Measurements from ENCODE around the gene STN1.
"Not testable (repeated sequence)": the region's sequence is repeated elsewhere in the genome, so short reads cannot be mapped to it uniquely, and the experiment has no call there.

STN1 gene

DNA sequence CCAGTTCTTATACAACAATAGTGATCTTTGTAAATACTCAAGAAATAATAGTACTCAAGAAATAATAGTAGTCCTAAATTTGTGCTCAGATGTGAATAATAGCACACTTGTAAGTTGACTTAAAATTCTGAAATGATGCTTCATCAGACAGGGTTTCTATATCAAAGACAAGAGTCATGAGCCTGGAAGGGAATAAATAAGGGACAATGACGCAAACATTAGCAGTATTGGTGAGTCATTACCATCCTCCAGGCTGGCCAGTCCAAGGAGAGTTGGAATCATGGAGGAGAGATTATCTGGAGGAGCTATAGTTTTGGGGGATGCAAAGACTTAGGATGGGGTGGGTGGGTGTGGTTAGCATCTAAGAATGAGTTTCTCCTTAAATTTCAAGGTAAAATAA lies 56.5 kb downstream of the STN1 start:
- peak; percentile 70 for DNase-seq (ENCODE audit: low read depth)

DNA sequence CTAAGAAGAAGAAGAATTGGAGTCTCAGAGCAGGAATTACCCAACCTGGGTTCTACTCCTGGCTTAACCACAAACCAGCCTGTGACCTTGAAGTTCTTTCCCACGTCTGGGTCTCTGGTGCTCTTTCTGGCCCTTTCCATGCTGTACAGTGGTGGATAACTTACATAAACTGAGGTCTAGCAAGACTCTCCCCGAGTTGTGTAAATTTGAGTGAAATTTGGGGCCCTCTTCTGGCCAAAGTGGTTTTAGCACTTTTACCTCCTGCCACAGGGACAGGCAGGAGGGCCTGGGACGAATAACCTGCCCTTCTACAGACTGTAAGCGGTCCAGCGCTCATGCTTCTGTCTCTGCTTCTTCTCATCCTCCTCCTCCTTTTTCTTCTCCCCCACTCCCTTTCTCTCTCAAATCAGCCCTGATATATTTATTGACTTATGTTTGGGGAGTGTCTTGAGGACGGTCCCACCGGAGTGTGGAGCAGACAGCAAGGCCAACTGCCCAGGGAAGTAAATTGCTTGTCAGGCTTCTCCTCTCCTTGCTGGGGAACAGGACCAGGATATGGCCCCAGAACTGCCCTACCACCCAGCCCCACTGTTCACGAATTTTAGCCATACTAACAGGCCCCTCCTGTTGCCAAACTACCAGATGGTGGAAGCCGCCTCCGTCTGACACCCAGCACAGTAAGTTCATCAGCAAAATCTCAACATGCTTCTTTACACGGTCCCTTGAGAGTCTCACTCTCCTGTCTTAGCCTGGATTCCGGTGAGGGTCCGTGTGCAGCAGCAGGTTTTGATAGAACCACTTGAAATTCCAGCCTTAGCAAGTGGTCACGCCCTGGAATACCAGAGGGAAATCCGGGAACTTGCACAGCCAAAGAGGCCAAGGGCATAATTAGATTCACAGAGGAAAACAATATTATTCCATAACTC lies 58.6 kb downstream of the STN1 start:
- peak; percentile 76 for DNase-seq (ENCODE audit: low read depth)

DNA sequence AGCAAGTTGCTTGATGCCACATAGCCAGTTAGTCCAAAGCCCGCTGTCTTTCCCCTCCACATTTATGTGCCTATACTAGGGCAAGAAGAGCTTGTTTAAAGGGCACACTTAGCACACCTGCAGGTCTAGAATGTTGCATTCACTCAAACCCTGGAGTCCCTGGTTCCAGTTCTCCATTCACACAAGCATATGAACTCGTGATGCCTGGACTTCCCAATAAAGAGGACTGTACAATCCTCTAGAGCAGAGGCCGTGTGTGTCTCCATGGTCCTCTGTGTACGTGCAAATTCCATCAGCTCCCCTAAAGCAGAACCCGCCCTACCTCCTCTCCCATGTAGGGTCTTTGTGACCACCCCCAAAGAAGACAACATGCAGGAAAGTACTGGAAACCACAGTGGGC lies 59.6 kb downstream of the STN1 start:
- no peak for DNase-seq (ENCODE audit: low read depth)

DNA sequence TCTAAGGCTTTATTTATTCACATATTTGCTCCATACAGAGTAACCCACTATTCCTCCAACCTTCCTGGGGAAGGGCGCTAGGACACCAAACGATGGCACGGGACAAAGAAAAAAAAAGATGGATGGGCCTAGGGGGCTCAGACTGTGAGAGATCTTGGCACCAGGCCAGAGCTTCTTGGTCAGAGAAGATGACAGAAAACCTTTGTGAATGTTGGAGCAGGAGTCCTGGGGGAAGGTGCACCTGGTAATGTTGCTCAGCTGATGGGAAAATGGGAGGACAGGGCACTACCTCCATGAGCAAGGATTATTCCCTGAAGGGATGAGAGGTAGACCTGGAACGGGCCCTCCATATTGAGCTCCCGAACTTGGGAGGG lies 61.2 kb downstream of the STN1 start:
- DNase-seq (ENCODE audit: low read depth), result no peak

DNA sequence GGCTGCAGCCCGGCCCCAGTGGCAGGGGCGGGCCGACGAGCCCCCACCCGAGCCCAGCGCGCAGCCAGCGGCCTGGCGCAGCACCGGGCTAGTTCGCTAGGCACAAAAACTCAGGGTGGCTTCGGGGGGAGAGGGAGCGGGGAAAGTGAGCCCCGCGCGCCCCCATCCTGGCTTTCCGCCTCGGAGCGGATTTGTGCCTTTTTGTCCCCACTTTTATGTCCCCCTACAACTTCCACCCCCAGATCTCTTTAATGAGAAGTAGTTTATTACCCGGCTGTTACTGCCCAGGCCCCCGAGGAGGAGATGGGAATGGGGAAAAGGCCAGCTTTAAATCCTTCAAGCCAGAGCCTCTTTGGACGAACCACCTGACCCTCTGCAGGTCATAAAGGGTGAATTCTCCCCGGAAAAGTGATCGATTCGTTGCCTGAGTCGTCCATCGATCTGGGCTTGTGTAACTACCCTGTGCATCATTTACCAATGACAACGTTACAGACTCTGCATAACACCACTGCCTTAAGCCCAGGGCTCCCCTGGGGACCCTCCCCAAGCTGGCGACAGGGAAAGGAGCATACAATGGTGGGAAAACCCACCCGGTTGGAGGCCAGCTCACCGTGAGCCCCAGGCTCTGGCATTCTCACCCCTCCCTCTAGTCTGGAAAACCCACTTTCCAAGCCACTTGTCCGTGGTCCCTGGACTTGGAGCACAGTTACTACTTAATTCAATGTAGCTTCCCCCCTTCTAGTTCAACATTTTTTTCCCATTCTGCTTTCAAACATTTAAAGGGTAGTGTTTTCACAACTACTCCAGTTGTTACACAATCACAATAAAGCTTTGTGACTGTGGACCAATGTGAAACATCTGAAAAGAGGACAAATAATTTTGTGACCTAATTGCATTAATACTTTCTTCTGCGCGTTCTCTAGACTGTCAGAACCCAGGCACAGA lies 61.9 kb downstream of the STN1 start:
- no peak for DNase-seq (ENCODE audit: low read depth)

DNA sequence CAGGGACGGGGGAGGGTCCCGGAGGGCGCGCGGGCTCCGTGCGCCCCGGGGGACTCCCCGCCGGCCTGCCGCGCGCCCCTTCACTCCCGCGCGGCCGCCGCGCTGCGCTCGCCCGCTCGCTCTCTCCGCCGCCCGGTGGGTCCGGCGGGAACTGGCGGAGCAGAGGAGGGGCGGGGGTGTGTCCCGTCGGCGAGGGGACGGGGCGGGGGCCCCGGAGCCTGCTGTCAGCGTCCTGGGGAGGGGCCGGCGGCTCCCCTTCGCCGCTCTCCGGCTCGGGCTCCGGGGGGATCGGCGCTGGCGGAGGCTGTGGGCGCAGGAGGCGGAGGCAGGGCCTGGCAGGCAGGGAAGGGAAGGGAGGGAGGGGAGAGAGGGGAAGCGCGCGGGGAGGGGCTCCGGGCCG lies 62.6 kb downstream of the STN1 start, which contains the start of gene SH3PXD2A:
Gene SH3PXD2A, minus strand, starts transcription at position 153 of the 400 bp plus-strand sequence. CDS start 310 bp downstream, outside the sequence.
- peak; percentile 35 for DNase-seq (ENCODE audit: low read depth)

DNA sequence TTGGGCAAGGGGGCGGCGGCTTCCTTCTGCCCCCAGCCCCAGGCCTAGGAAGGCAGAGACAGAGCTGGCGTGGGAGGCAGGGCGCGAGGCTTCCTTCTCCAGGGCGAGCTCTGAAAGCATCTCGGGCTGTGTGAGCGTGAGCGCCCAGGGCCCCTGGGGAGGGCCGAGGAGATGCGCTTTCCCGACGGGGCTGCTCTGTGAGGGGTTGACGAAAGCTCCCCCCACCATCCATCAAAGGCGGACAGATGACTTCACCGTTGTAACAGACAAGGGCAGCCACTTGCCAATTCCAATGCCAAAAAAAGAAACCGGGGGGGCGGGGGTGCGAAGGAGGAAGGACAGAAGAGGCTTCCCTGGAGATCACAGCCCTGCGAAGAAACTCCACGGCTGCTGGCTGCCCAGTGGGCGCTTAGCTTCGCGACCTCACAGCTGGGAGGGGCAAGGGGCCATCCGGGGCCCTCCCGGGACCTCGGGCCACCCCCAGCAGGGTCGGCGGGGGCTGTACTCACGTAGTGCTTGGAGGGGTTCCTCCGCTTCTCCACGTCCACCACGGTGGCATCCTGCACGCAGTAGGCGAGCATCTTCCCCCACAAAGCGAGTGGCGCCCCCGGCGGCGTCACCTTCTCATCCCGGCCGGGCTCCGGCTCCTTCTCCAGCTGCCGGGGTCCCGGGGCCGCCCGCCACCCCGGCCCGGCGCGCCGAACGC lies 63.1 kb downstream of the STN1 start:
- DNase-seq (ENCODE audit: low read depth), result peak; percentile 44

DNA sequence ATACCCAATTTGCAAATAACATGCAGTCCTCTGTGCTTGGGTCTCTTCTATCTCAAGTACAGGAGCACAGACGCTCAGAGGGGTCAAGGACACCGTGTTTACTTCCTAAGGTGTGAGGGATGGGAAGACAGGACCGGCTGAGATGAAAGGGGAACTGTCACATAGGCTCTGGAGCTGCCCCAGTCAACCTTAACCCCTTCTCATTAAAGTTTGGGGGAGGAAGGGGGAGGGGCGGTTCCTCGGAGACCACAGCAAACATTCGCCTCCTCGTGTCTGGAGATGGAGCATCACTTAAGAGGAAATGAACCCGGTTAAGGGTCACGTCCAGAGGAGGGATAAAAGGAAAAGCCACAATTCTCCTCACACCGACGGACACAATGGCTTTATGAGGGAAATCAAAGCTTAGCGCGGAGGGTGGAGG lies 63.7 kb downstream of the STN1 start:
- DNase-seq (ENCODE audit: low read depth), result peak; percentile 43

DNA sequence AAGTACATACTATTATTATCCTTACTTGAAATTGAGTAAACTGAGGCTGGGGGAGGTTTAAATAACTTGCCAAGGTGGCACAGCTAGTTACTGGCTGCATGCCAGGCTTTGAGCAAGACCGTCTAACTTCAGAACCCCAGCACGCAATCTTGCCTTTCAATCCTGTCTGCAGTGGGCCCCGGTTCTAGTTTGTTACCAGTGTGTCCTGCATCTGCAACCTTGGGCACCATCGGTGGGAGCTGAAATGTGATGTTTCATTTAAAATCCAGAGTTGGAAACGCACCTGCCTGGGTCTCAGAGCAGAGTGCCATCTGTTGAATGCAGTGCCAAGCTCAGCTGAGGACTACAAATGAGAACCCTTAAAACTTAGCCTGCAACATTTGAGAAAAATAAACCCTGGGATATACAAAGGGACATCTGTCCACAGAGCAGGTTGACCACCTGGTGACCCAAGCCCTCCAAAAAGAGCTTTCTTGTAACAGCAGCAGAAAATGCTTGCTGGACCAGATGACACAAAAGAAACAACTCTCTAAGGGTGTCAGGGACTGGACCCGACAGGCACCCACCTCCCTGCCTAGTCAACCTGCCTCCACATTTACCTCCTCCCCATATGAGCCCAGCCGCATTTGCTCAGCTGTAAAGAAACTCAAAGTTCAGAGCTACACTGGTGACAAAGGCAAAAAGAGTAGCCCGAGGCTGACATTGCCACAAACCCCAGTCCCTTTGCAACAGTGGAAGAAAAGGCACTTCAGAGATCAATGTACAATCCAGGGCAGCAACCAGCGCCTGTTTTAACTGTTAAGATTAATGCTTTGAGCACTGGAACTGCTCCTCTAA lies 64.3 kb downstream of the STN1 start:
- no peak for DNase-seq (ENCODE audit: low read depth)

DNA sequence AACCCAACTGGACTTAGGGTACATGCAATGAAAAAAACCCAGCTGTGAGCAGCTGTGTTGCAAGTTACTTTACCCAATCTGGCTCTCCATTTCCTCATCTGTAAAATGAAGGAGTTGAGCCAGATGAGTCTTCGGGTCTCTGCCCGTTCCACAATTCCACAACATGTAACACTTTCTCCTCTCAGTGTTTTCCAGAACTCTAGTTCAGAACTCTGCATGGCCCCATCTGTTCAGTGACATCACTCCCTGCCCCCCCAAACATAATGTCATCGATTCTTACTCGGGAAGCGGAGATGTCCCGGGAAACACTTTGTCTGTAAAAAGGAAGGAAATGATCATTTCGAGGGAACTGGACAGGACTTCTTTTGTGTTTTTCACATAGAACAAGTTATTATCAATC lies 65.1 kb downstream of the STN1 start:
- DNase-seq (ENCODE audit: low read depth), result no peak

DNA sequence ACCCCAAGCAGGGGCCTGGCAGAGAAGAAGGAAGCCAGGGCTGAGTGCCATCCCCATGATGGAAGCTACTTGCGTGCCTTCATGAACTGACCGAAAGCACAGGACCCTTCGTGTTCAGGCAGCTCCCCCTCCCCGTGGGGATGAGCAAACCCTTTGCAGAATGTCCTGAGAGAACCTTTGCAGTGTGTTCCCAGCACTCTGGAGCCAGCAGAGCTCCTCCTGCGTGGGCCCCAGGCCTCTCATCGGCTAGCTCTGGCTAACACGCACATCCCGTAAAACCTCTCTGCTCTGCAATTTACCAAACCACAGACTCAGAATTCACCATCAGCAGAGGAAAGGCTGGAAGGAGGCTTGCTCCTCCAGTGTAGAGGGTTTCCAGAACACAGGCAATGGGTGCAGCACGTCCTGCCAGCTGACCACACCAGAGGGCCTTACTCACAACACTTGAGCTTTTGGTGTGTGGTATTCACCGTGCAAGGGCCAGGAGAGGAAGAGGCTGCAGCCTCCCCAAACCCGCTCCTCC lies 65.7 kb downstream of the STN1 start:
- peak; percentile 88 for DNase-seq (ENCODE audit: low read depth)

DNA sequence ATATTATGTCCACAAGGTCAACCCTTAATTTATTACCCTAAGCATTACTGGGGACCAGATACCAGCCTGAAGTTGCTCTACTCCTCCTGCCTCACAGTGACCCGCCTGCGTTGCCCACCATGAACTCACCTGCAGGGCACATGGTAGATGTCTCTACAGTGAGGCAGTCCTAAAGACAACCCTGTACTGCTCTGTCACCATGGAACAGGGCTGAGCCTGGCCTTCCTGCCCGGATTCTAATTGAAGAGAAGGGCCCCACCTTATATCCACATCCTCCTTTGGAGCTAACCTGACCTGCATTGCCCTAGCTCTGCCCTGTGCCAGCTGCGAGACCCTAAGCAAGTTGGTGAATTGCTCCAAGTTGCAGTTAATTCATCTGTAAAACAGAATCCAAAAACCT lies 66.7 kb downstream of the STN1 start:
- DNase-seq (ENCODE audit: low read depth), result no peak

DNA sequence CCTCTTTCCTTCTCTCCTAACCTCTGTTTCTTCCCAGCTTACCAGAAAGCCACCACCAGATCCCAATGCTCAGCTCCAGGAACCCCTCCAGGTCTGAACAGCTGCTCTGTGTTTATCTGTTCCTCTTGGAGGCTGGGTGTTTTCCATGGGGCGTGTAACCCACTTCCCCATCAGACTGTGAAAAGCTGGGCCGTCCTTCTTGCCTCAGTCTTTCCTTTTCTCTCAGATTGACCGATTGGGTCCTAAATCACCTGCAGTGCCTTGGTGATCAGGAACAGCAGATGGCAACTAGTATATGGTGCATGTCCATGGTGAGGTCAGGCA lies 67.5 kb downstream of the STN1 start:
- no peak for DNase-seq (ENCODE audit: low read depth)

DNA sequence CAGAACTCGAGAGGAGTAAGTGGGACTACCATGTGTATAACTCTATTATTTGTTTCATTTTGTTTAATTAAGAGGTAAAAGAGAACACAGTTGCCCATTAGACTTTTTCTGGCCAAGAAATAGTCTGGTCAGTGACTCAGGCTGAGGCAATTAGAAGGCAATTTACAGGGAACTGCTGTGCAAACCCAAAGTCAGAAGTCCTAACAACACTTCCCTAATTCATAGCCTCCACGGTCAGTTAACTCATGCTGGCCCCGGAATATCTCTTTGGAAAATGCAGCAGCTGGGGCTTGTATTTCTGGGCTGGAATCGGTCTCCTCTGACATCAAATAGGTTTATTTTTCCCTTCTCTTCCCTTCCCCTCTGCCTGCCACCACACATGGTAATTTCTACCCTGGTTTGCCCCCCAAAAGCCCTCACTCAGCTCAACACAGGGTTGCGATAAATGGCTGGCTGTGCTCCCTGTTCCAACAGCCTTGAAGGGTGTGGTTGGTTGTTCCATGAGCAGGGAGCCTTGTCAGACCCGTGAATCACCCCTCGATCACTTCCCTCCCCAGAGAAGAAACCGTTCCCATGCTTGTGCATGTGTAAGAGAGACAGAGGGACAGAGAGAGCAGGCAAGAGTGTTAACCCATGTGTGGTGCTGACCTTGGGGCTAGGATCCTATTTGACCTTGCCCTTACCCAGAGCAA lies 68.0 kb downstream of the STN1 start:
- DNase-seq (ENCODE audit: low read depth), result peak; percentile 91

DNA sequence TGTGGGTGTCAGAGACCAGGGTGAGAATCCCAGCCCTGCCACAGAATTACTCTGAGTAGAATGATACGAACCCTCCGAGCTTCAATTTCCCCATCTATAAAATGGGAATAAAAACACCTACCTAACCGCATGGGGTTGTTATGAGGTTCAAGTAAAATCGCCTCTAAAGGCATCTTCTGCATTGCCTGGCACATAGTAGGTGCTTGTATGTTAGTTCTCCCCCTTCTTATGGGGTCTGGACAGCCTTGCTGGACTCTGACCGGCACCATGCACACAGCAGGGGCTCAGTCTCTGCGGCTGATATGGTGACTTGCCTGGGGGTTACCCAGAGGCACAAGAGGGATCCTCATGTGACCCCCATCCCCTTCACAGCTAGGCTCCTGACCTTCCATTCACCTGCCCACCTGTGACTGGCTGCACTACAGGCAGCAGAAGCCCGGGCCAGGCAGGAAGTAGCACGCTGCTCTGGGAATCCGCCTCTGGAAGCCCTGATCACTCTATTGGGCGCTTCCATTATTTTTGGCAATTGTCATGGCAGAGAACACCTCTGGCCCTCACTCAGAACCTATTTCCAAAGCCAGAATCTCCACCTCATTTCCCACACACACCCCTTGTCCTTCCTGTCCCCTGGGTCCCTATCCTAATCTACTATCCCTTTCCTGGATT lies 68.6 kb downstream of the STN1 start:
- DNase-seq (ENCODE audit: low read depth), result no peak

DNA sequence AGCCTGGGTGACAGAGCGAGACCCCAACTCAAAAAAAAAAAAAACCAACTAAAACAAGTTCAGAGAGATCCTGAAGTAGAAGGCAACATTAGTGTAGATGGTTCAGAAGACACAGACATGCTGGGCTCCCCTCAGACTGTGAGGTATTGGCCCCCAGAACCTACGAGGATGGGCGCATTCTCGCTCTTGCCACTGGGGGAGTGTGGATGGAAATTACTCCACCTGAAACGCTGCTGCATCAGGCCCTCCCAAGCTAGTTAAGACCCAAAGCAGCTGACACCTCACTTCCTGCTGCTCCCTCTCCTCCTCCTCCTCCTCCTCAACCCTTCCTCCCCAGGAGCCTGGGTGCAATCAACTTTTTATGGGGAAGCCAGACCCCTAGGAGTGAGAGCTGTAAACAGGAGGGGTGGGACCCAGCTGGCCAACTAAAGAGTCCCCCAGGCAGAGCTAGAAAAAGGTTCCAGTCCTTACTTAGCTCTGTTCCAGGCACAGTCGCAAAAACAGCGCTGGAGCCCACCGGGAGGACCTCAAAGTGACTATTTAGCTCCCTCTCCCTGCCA lies 70.0 kb downstream of the STN1 start:
- no peak for DNase-seq (ENCODE audit: low read depth)

DNA sequence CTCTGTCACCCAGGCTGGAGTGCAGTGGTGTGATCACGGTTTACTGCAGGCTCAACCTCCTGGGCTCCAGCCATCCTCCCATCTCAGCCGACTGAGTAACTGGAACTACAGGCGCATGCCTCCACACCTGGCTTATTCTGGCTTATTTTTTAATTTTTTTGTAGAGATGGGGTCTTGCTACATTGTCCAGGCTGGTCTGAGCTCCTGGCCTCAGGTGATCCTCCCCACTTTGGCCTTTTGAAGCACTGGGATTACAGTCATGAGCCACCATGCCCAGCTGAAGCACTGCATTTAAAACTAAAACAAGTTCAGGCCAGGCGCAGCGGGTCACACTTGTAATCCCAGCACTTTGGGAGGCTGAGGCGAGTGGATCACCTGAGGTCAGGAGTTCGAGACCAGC lies 70.6 kb downstream of the STN1 start:
- no peak for DNase-seq (ENCODE audit: low read depth)

DNA sequence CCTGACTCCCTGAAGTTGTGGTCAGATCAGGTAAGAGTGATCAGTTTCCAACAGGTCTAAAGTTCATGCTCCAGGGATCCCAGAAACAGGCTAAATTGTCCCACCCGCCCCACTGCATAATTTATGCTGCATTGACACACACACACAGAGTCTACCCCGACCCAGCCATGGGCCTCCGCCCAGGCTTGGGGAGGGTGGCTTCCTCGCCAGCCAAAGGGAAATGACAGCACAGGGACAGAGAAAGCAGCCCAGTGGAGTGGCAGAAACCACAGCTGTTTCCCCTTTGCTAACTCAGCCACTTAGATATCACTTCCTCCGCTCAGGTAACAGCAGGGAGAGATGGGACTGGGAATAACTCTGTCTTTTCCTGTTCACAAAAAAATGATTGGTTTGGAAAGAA lies 72.0 kb downstream of the STN1 start:
- DNase-seq (ENCODE audit: low read depth), result no peak

DNA sequence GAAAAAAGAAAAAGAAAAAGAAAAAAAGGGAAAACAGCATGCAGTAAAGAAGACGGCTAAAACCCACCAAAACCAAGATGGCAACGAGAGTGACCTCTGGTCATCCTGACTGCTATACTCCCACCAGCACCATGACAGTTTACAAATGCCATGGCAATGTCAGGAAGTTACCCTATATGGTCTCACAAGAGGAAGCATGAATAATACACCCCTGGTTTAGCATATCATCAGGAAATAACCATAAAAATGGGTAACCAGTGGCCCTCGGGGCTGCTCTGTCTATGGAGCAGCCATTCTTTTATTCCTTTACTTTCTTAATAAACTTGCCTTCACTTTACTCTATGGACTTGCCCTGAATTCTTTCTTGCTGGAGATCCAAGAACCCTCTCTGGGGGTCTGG lies 72.6 kb downstream of the STN1 start:
- not testable (repeated sequence) for DNase-seq (ENCODE audit: low read depth)
